GM18508 (cell line): Measurements from ENCODE around the gene CASP3.
"Not testable (repeated sequence)": the region's sequence is repeated elsewhere in the genome, so short reads cannot be mapped to it uniquely, and the experiment has no call there.

Experiments
- ATAC-seq: cut with Tn5 transposase; IDR thresholded peaks from one replicate; pipeline ENCODE4 v1.9.1; 2021; ENCODE audit warnings: moderate number of reproducible peaks; ENCODE audit not compliant: insufficient read depth, unreplicated experiment

CASP3 gene

DNA sequence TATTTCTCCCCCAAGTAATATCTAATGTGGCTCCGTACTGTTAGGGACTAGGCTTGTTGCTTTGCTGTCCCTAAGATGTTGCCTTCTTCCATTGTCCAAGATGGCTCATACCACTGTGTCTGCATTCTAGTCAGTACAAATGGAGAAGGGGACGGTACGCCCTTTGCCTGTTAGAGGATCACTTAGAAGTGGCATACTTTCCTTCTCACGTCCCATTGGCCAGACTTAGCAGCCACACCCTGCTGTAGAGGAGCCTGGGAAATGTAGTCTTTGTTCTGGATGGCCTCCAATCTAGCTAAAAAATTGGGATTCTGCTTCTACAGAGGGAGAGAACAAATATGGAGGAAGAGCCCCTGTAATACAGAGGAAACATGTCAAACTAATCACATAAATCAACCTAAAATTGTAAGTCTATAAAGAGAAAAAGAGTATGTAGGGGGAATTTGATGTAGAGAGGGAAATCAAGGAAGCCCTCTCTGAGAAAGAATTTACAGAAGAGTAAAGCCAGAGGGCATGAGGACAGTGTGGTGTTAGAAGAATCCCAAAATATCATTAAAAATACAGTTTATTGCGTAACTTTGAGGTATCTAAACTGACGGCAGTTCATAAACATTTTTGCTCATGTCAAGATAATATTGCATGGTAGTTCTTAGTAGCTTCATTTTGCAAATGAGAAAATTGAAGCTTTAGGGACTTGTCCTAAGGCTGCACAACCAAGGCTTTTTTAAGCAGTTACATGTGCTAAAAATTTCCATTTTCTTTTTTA lies 15.4 kb upstream of the CASP3 start:
- no peak for ATAC-seq

DNA sequence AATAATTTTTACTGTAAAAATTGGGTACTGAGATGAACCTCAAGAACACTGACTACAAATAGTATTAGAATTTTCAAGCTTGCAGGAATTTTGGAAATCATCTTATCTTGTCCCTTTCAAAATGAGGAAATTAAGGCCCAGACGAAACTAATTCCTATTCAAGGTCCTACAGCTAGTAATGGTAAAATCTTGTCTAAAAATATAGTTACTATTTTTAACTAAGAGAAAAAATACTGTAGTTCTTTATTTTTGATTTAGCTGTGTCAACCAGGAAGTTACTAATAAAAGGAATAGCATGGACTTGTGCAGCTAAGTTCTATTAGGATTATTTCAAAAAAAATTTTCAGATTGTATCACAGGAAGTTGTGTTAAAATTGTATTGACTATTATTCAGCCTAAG lies 13.0 kb upstream of the CASP3 start:
- ATAC-seq, result no peak

- no peak for ATAC-seq
Observed at GRCh38 chr4:184660978-184661377, 11.7 kb upstream of the CASP3 start.

DNA sequence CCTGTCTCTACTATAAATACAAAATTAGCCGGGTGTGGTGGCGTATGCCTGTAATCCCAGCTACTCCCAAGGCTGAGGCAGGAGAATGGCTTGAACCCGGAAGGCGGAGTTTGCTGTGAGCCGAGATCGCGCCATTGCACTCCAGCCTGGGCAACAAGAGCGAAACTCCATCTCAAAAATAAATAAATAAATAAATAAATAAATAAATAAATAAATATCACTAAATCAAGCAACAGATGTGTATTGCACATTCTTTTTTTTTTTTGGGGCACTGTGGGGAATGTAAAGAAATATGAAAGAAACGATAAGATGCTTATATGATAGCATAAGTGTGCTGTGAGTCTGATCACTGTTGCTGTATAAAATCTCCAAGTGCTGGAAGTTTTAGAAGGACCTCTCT lies 8.6 kb upstream of the CASP3 start:
- ATAC-seq, result not testable (repeated sequence)

GRCh38 chr4:184657144-184657543 lies 7.9 kb upstream of the CASP3 start:
- ATAC-seq, result no peak

DNA sequence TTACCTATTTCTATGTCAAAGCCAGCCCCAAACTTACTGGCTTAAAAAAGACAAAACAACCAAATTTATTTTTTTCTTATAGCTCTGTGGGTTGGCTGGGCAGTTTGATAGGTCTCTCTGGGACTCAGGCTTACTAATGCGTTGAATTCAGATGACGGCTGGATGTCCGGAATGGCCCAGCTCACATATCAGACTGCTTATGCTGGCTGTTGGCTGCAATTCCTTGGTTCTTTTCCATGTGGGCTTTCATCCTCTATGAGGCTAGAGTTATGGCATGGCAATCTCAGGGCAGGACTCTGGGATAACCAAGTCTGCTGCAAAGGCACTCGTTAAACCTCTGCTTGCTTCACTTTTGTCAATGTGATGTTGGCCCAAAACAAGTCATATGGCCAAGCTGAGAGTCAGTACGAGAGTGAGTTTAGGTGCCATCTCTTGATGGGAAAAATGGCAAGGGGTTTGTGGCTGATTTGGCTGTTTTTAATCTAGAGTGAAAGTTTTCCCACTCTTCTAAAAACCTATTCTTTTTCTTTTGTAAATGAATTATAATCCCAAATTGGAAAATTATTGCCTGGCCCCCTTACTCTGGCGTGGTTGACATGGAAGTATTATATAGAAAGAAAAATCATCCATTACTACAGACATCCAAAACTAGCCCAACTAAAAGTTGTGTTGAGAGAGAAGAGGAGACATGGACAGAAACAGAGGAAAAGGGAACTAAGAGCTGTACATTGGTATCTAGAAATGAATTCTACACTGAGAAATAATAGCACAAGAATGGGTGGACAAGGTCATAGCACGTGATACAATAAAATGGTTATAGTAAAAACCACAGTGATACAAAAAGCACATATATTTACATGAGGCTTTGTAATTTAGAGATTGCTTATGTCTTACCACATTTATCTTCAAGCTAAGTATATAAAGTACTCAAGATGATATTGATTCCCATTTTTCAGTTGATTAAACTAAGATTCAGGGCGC lies 6.9 kb upstream of the CASP3 start:
- ATAC-seq, result no peak

GRCh38 chr4:184653650-184654049 lies 4.4 kb upstream of the CASP3 start:
- no peak for ATAC-seq

DNA sequence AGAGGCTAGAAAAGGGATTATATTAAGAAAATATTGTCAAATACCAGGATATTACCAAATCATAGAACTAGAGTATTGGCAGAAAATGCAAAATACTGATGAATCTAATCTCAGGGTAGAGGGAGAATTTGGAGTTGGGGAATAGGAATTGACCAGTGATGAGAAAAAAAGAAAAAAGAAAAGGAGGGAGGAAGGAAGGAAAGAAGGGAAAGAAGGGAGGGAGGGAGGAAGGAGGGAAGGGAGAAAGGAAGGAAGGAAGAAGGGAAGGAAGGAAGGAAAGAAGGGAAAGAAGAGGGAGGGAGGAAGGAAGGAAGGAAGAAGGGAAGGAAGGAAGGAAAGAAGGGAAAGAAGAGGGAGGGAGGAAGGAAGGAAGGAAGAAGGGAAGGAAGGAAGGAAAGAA lies 3.4 kb upstream of the CASP3 start:
- not testable (repeated sequence) for ATAC-seq

GRCh38 chr4:184651899-184652298 lies 2.7 kb upstream of the CASP3 start:
- no peak for ATAC-seq

DNA sequence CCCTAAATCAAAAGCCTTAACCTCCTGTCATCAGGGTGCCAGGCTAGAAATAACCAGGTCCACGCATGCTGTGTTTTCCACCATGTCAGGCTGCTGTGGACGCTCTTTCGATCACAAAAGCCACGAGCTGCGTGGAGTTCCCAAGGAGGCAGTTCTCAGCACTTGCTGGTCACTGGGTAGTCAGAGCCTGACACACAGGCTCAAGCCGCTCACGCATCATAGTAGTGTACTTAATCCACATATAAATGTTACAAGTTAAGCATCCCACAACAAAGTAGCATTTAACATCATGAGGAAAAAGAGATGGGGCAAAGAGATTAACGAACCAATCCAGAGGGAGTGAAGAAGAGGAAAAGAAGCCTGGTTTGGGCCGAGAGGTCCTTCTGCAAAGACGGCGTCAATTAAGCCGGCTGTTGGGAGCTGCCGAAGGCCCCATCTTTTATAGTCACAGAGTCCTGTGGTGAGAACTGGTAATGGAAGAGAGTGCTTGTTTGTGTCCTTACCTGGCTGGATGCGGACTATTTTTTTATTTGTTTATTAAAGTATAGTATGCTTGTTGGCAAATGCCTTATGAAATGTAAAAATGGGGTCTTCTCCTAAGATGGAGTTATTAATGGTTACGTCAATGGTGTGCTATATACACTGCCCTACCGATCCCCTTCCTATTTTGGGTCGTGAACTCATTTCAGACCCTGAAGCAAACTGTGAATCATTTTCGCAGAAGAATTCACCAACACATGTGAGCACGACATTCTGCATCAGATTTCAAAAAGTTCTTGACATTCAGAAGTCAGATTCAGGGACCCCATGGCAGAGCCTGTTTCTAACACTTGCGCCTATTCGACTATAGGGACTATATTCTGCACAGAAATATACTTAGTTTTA lies 966 bp upstream of the CASP3 start:
- ATAC-seq, result peak; percentile 8

- no peak for ATAC-seq
Observed at GRCh38 chr4:184648313-184649025, 778 bp downstream of the CASP3 start.

- no peak for ATAC-seq
Observed at GRCh38 chr4:184648054-184648312, 1.3 kb downstream of the CASP3 start.

GRCh38 chr4:184647266-184648053 lies 1.8 kb downstream of the CASP3 start:
- ATAC-seq, result no peak

DNA sequence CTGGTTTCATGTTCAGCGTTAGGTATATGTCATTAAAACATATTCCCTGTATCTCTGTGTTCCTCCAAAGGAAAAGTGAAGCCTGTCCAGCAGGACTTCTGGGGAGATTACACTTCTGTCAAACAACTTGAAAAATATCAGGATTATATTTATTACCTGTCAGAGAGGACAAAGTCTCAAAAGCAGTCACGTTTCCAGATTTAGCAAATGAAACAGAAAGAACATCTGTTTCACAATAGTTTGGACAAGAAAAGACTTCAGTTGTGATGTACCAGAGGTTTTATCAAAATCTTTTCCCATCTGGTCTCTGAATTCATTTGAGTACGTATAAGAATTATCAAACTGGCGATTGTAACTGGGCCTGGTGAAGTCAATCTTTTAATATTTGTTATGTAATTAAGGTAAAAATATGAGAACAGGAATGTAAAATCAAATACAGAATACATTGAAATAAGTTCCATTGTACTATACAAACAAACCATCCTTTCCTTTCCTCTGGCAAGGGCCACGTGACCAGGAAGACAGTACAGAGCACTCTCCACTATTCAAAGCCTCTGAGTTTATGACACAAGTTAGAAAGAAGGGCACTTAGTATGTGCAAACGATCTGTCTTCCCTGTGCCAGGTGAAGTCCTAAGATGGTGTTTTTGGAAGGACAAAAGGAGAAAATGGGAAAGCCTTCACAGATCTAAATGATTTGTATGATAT lies 3.2 kb downstream of the CASP3 start:
- ATAC-seq, result no peak

DNA sequence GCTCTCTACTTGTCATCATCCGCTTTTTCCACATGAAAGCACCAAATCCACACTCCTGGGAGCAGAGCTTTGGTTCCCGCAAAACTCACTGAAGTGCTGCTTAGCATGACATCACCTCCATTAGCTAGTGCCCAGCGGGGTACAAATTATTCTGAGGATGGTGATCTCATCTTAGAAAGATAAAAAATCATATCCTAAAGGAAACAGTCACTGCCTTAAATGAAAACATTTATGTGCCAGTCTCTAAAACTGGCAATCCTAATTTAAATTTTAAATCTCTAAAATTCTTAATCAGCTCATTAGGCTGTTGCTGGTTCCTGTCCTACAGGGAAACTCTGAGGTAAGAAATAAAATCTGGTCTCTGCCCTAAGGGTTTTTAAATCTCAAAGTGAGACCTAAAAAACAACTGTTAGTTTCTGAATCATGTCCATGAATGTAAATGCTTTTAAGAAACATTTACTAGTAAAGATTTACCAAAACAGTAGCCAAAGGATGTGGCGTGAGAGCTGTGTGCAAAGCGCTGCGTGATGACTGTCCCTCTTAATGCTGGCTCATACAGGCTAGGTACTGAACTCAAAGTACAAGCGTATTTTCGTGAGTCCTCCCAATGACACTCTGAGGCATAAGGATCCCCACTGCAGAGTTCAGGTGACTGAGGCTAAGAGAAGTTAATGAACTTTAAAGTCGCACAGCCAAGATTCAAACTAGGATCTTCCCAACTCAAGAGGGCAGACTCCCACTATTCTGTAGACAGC lies 4.5 kb downstream of the CASP3 start:
- ATAC-seq, result no peak

DNA sequence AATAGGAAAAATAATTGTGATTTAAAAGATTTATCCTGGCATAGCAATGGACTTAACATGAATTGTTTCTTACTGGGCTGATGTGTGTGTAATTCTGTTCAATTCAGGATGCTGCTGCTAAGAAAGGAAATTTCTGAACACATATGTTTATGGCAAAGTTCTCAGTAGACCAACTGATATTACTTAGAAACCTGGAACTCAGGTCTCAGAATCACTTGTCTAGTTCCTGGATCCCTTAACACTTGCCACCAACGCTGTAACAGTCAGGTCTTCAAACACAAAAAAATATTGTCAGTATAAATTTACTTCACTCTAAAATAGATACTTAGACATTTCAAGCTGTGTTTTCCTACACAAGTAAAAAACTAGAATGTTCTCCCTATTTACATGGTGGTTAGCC lies 5.5 kb downstream of the CASP3 start:
- no peak for ATAC-seq

DNA sequence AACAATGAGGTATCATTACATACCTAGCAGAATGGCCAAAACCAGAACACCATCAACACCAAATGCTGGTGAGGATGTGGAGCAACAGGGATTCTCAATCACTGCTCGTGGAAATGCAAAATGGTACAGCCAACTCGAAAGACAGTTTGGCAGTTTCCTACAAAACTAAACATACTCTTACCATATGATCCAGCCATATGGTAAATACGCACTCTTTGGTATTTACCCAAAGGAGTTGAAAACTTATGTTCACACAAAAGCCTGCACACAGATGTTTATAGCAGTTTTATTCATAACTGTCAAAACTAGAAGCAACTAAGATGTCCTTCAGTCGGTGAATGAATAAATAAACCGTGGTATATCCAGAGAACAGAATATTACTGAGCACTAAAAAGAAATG lies 7.8 kb downstream of the CASP3 start:
- no peak for ATAC-seq

DNA sequence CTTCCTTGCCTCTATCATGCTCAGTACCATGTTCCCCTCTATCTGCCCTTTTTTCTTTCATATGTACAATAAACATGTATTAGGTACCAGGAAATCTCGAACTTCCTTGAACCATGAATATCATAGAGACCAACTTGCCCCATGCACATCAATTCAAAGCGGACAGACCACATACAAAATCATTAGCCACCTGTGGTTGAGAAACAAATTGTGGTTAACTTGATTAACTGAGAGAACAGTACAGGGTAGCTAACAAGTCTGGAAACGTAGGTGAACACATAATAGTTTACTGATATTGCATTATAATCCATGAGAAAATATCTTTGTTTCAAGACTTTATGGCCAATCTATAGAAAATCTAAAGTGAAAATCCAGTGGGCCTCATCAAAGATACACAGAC lies 8.2 kb downstream of the CASP3 start:
- ATAC-seq, result no peak
